ENCODE results near the gene IWS1. TPM values are rescaled to one million over a fixed set of nuclear protein-coding genes. Genes with fewer than 3 reads are reported as not detected.

Gene IWS1
- total RNA-seq, 1 experiment from 2014 or later, result 70.5 TPM

GRCh38 chr2:127464470-127465257 lies 61.6 kb downstream of the IWS1 start:
- POLR2A ChIA-PET, result interaction anchor here (1.5 kb wide), 1 partner anchor 16 kb away, joined by 3 read pairs; no protein-coding TSS in a partner anchor
- peak overlapping the region; percentile 83 for H3K27ac Mint-ChIP-seq

GRCh38 chr2:127463155-127463991 lies 62.9 kb downstream of the IWS1 start:
- ChIA-PET CTCF (interaction anchor here (1.1 to 1.7 kb wide), 2 partner anchors 9 to 16 kb away, joined by 4 to 6 read pairs; no protein-coding TSS in a partner anchor), POLR2A (interaction anchor here (1.0 kb wide), 1 partner anchor 63 kb away, joined by 3 read pairs; the partner anchor contains the start of gene IWS1)
- no peaks in the 10 kb centered on the region for H3K27me3 Mint-ChIP-seq (ENCODE audit: low read depth)
- ATAC-seq, result peak; percentile 94
- H3K4me1 Mint-ChIP-seq, result peaks cover 29% of the 10 kb centered on the region
- peak; percentile 79 for DNase-seq (ENCODE audit: low spot score)
- H3K4me3 Mint-ChIP-seq, result no peak overlapping the region
- peaks cover 7% of the 10 kb centered on the region for H3K36me3 Mint-ChIP-seq
- H3K9me3 Mint-ChIP-seq, result no peaks in the 10 kb centered on the region
- H3K27ac Mint-ChIP-seq, result peak overlapping the region; percentile 80
- no peak for TF ChIP-seq ZNF281 (CRISPR knock-in tag; IDR thresholded peaks at IDR 0.05)
- TF ChIP-seq MAX (CRISPR knock-in tag; IDR thresholded peaks at IDR 0.05), result peak; percentile 66
- TF ChIP-seq ZNF512 (CRISPR knock-in tag; IDR thresholded peaks at IDR 0.05; ENCODE audit: borderline replicate concordance), result no peak
- TF ChIP-seq NR2C2 (CRISPR knock-in tag; IDR thresholded peaks at IDR 0.05), result no peak
- no peak for TF ChIP-seq KAT7 (CRISPR knock-in tag; IDR thresholded peaks at IDR 0.05; ENCODE audit: borderline replicate concordance)
- no peak for TF ChIP-seq ATF3 (CRISPR knock-in tag; conservative IDR thresholded peaks at IDR 0.05)
- TF ChIP-seq IRF2 (CRISPR knock-in tag; IDR thresholded peaks at IDR 0.05; ENCODE audit: borderline replicate concordance, low read depth), result no peak
- no peak for TF ChIP-seq JUN (CRISPR knock-in tag; IDR thresholded peaks at IDR 0.05)
- no peak for TF ChIP-seq RELA (CRISPR knock-in tag; IDR thresholded peaks at IDR 0.05; ENCODE audit: borderline replicate concordance)
- TF ChIP-seq PRDM15 (CRISPR knock-in tag; IDR thresholded peaks at IDR 0.05), result peak; percentile 49; the same call in 1 of the 2 replicates

More at GRCh38 chr2:127464470-127465257, 61.6 kb downstream of the IWS1 start:
- H3K4me3 Mint-ChIP-seq, result no peak overlapping the region
- ATAC-seq (no peak), DNase-seq (ENCODE audit: low spot score) (no peak)
- H3K27me3 Mint-ChIP-seq (ENCODE audit: low read depth), result no peaks in the 10 kb centered on the region
- H3K36me3 Mint-ChIP-seq, result peaks cover 11% of the 10 kb centered on the region
- no peaks in the 10 kb centered on the region for H3K9me3 Mint-ChIP-seq
- TF ChIP-seq TP53 (CRISPR knock-in tag; IDR thresholded peaks at IDR 0.05) (no peak), NR2C2 (CRISPR knock-in tag; IDR thresholded peaks at IDR 0.05) (no peak), ZNF512 (CRISPR knock-in tag; IDR thresholded peaks at IDR 0.05; ENCODE audit: borderline replicate concordance) (no peak), E2F4 (CRISPR knock-in tag; IDR thresholded peaks at IDR 0.05; ENCODE audit: borderline replicate concordance, low read depth) (no peak)
- CTCF ChIA-PET, result interaction anchor here (0.6 to 1.7 kb wide), 3 partner anchors 14 to 389 kb away, joined by 3 to 6 read pairs (median 4); no protein-coding TSS in a partner anchor
- H3K4me1 Mint-ChIP-seq, result peaks cover 29% of the 10 kb centered on the region
